H1 (cell line): ENCODE results near the gene OVCH2. TPM values are rescaled to one million over a fixed set of nuclear protein-coding genes. Genes with fewer than 3 reads are reported as not detected.

ENCODE experiments used
- CTCF ChIA-PET: fragments of 300-600 bp; sonication (Branson Sonifier 250); formaldehyde crosslinking; loops from one replicate; lab custom pipeline; 2021; ENCODE audit not compliant: partially characterized antibody; lab: Charles Lee
- POLR2A ChIA-PET: fragments of 300-600 bp; sonication (Branson Sonifier 250); formaldehyde crosslinking; loops from one replicate; lab custom pipeline; 2021; ENCODE audit warnings: inconsistent platforms; ENCODE audit not compliant: partially characterized antibody; lab: Charles Lee
- DNase-seq, 2 experiments: peaks; one replicate each; pipeline versions ENCODE4 v3.0.0 to v3.0.0-alpha.2; 2010 to 2022; ENCODE audit warnings: low spot score in 2 of 2, low read depth in 1 of 2, mixed read lengths in 1 of 2
- FAIRE-seq: peaks from 2 replicates; lab custom pipeline; 2011; peaks lifted over from hg19 to GRCh38; lab: Jason Lieb, UNC
- H2AFZ ChIP-seq: 2 replicates; pipeline ENCODE4 v1.8.1; 2012; ENCODE audit warnings: low read length, inconsistent platforms
- H2AK5ac ChIP-seq: 2 replicates; pipeline ENCODE4 v1.6.1; 2013; ENCODE audit warnings: low read depth, low read length
- H2BK120ac ChIP-seq: replicated peaks from 2 replicates; pipeline ENCODE3; 2013; ENCODE audit warnings: low read depth, low read length, inconsistent platforms
- H2BK12ac ChIP-seq: 2 replicates; pipeline ENCODE4 v1.6.1; 2013; ENCODE audit warnings: low read depth, low read length
- H2BK15ac ChIP-seq: 2 replicates; pipeline ENCODE4 v1.6.1; 2013; ENCODE audit warnings: low read length
- H2BK20ac ChIP-seq: 2 replicates; pipeline ENCODE4 v1.6.1; 2013; ENCODE audit warnings: low read length
- H2BK5ac ChIP-seq: 2 replicates; pipeline ENCODE4 v1.6.1; 2013; ENCODE audit warnings: low read depth, low read length
- H3K14ac ChIP-seq: 2 replicates; pipeline ENCODE4 v1.6.1; 2013; ENCODE audit warnings: inconsistent platforms; ENCODE audit not compliant: insufficient read length
- H3K18ac ChIP-seq: 2 replicates; pipeline ENCODE4 v1.6.1; 2013; ENCODE audit warnings: low read length; ENCODE audit errors: extremely low read depth
- H3K23ac ChIP-seq: 2 replicates; pipeline ENCODE4 v1.6.1; 2013; ENCODE audit warnings: inconsistent platforms; ENCODE audit not compliant: insufficient read length
- H3K23me2 ChIP-seq: 2 replicates; pipeline ENCODE4 v1.6.1; 2013; ENCODE audit warnings: low read depth, low read length
- H3K27ac ChIP-seq: 2 replicates; pipeline ENCODE4 v1.6.1; 2011; ENCODE audit warnings: low read depth, low read length, inconsistent platforms
- H3K27me3 ChIP-seq, 4 experiments: replicated peaks in 1 of 4; 1 replicate in 1 of 4; 2 replicates in 3 of 4; pipeline versions ENCODE4 v1.6.1 to v1.8.1; 2011 to 2013; ENCODE audit warnings: low read length in 3 of 4, mild to moderate bottlenecking in 3 of 4, inconsistent platforms in 2 of 4, mixed read lengths in 2 of 4, moderate library complexity in 1 of 4; ENCODE audit not compliant: control insufficient read depth in 3 of 4, insufficient read depth in 3 of 4; ENCODE audit errors: extremely low read depth in 1 of 4
- H3K36me3 ChIP-seq, 4 experiments: 2 replicates each; pipeline versions ENCODE4 v1.6.1 to v1.8.1; 2011 to 2013; ENCODE audit warnings: mild to moderate bottlenecking in 4 of 4, low read length in 3 of 4, moderate library complexity in 2 of 4, control low read depth in 1 of 4, inconsistent platforms in 1 of 4; ENCODE audit not compliant: insufficient read depth in 4 of 4, control insufficient read depth in 2 of 4
- H3K4ac ChIP-seq: replicated peaks from 2 replicates; pipeline ENCODE3; 2013; ENCODE audit warnings: low read length, low read depth, mixed read lengths, inconsistent platforms; ENCODE audit not compliant: insufficient read length
- H3K4me1 ChIP-seq, 4 experiments: replicated peaks in 1 of 4; 1 replicate in 1 of 4; 2 replicates in 3 of 4; pipeline versions ENCODE4 v1.6.1 to v1.8.1; 2011 to 2013; ENCODE audit warnings: low read length in 3 of 4, inconsistent platforms in 2 of 4, mixed read lengths in 1 of 4; ENCODE audit not compliant: insufficient read depth in 4 of 4, control insufficient read depth in 3 of 4
- H3K4me2 ChIP-seq, 2 experiments: 2 replicates each; pipeline versions ENCODE4 v1.6.1 to v1.8.1; 2011 to 2013; ENCODE audit warnings: low read depth in 2 of 2, low read length in 2 of 2, control low read depth in 1 of 2, inconsistent platforms in 1 of 2, mild to moderate bottlenecking in 1 of 2; ENCODE audit not compliant: insufficient read depth in 1 of 2
- H3K4me3 ChIP-seq, 4 experiments: fragments of 200-600, 300-600 bp in 1 of 4; sonication (generic), shearing (Covaris generic), sonication (Bioruptor Twin) in 1 of 4; 2 replicates each; pipeline versions ENCODE4 v1.5.1 to v1.8.1; 2011 to 2016; ENCODE audit warnings: low read length in 4 of 4, low read depth in 3 of 4, control low read depth in 2 of 4, inconsistent platforms in 2 of 4, mild to moderate bottlenecking in 2 of 4, mixed read lengths in 1 of 4, moderate library complexity in 1 of 4; ENCODE audit not compliant: insufficient read depth in 2 of 4; ENCODE audit errors: extremely low read depth in 1 of 4
- H3K56ac ChIP-seq: replicated peaks from 2 replicates; pipeline ENCODE3; 2013; ENCODE audit warnings: low read depth, mild to moderate bottlenecking, mixed read lengths, low read length, inconsistent platforms; ENCODE audit not compliant: insufficient read length
- H3K79me1 ChIP-seq: 2 replicates; pipeline ENCODE4 v1.6.1; 2013; ENCODE audit warnings: low read depth, low read length, control low read depth
- H3K79me2 ChIP-seq, 2 experiments: 2 replicates each; pipeline versions ENCODE4 v1.6.1 to v1.8.1; 2012 to 2013; ENCODE audit warnings: low read length in 2 of 2, mild to moderate bottlenecking in 2 of 2, inconsistent platforms in 1 of 2; ENCODE audit not compliant: insufficient read depth in 2 of 2, control insufficient read depth in 1 of 2
- H3K9ac ChIP-seq, 4 experiments: replicated peaks in 1 of 4; 1 replicate in 1 of 4; 2 replicates in 3 of 4; pipeline versions ENCODE4 v1.6.1 to v1.8.1; 2011 to 2013; ENCODE audit warnings: low read depth in 3 of 4, low read length in 3 of 4, control low read depth in 2 of 4, mild to moderate bottlenecking in 2 of 4, moderate library complexity in 2 of 4, inconsistent platforms in 1 of 4; ENCODE audit errors: extremely low read depth in 1 of 4
- H3K9me3 ChIP-seq, 2 experiments: 2 replicates each; pipeline versions ENCODE4 v1.6.1 to v1.8.1; 2012 to 2013; ENCODE audit warnings: mild to moderate bottlenecking in 2 of 2, moderate library complexity in 2 of 2, control low read depth in 1 of 2, inconsistent platforms in 1 of 2, low read depth in 1 of 2, low read length in 1 of 2, mixed read lengths in 1 of 2; ENCODE audit not compliant: insufficient read depth in 2 of 2
- H4K20me1 ChIP-seq, 2 experiments: replicated peaks in 1 of 2; 2 replicates each; pipeline versions ENCODE3 to v1.8.1; 2011 to 2013; ENCODE audit warnings: inconsistent platforms in 2 of 2, low read length in 2 of 2, mild to moderate bottlenecking in 1 of 2; ENCODE audit not compliant: insufficient read depth in 2 of 2, control insufficient read depth in 1 of 2
- H4K5ac ChIP-seq: 2 replicates; pipeline ENCODE4 v1.6.1; 2013; ENCODE audit warnings: low read length, low read depth, mixed read lengths, inconsistent platforms; ENCODE audit not compliant: insufficient read length
- H4K8ac ChIP-seq: 2 replicates; pipeline ENCODE4 v1.8.0; 2013; ENCODE audit warnings: mild to moderate bottlenecking, moderate library complexity, low read length, inconsistent platforms; ENCODE audit not compliant: insufficient read depth; ENCODE audit errors: extremely low read depth
- H4K91ac ChIP-seq: replicated peaks from 2 replicates; pipeline ENCODE3; 2013; ENCODE audit warnings: low read length, mixed read lengths, inconsistent platforms; ENCODE audit not compliant: insufficient read length
- GABPA ChIP-seq: IDR thresholded peaks from 2 replicates; pipeline ENCODE4 v1.6.1; 2011; ENCODE audit warnings: mild to moderate bottlenecking, low read length, moderate library complexity, borderline replicate concordance; ENCODE audit not compliant: insufficient read depth
- MAFK ChIP-seq: IDR thresholded peaks from 2 replicates; pipeline ENCODE4 v1.6.1; 2012; ENCODE audit warnings: low read depth, mild to moderate bottlenecking, improper control_type of control experiment, low read length
- RAD21 ChIP-seq, 2 experiments: IDR thresholded peaks in 1 of 2; conservative IDR thresholded peaks in 1 of 2; 2 replicates each; pipeline ENCODE4 v1.6.1; 2011; ENCODE audit warnings: low read depth in 2 of 2, low read length in 2 of 2, improper control_type of control experiment in 1 of 2, inconsistent platforms in 1 of 2, mild to moderate bottlenecking in 1 of 2, moderate library complexity in 1 of 2
- WGBS, 2 experiments: shearing (Covaris generic) in 1 of 2; methylation state at CpG; one replicate each; pipeline versions ENCODE4 v1.1.6 to v1.1.7; 2013 to 2015; ENCODE audit warnings: low lambda C conversion rate in 2 of 2, mixed read lengths in 2 of 2, inconsistent platforms in 1 of 2, low coverage in 1 of 2, missing lambda C conversion rate in 1 of 2; ENCODE audit not compliant: insufficient replicate concordance in 2 of 2, insufficient coverage in 1 of 2, insufficient read length in 1 of 2; ENCODE audit errors: extremely low coverage in 1 of 2, missing lambda C conversion rate in 1 of 2; 5-methylcytosine and 5-hydroxymethylcytosine counted together
- polyA plus RNA-seq, 7 experiments: library from polyadenylated mRNA; depleted of rRNA in 3 of 7; stranded (reverse) in 5 of 7; unstranded in 2 of 7; fragments of >200 nt in 5 of 7; fragments of 200-250 nt in 2 of 7; gene quantifications; 1 replicate in 5 of 7; 2 replicates in 1 of 7; 4 replicates in 1 of 7; pipeline versions ENCODE4 v1.2.1 to v1.2.3, GENCODE V29; 2011 to 2013; ENCODE audit warnings: missing spikeins in 2 of 7, mixed read lengths in 2 of 7
- total RNA-seq: library from RNA; stranded (reverse); fragmentation: NEBNext Ultra II Directional; extraction: Animal tissue kit (Norgen Biotek cat#: 25700); gene quantifications from 2 replicates; pipeline ENCODE4 v1.2.1, GENCODE V29; 2021
- TF ChIP-seq, protein P1 (sequence below): IDR thresholded peaks from 2 replicates; pipeline ENCODE4 v1.6.1; 2012; ENCODE audit warnings: inconsistent platforms

Gene OVCH2
- total and polyA plus RNA-seq, 2 of the 8 experiments (the other 6 are each of a cell fraction or from before 2014, with no cell fraction given): 0.03 to 1.1 TPM

DNA sequence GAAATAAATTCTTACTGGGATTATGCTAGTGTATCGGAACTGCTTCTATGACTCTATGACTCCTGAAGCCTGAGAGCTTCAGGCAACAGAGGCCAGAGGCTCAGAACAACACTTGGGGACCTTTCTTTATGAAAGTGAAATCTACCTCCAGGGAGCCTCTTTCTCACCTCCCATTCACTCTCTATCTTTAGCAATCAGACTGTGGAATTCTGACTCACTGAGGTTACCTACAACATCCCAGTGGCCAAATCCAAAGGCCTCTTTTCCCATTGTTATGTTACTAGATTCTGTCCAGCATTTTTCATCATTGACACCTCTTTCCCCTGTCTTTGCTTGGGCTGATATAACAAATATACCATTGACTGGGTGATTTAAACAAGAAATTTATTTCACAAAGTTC, 18.9 kb downstream of the OVCH2 start:
- Histone ChIP-seq H2AFZ (no peak overlapping the region), H3K9ac (no peak overlapping the region), H3K23ac (no peak overlapping the region), H3K18ac (no peak overlapping the region), H2AK5ac (no peak overlapping the region), H2BK120ac (no peak overlapping the region), H3K4ac (no peak overlapping the region), H4K91ac (no peak overlapping the region), H3K4me1 (peaks cover 0 to 4% (median under 1%) of the 10 kb centered on the region in 4 experiments; a peak in 2 of 7 replicates), H2BK15ac (no peak overlapping the region), H2BK5ac (no peak overlapping the region), H3K36me3 (no peaks in the 10 kb centered on the region), H4K5ac (no peak overlapping the region), H3K79me2 (no peaks in the 10 kb centered on the region), H3K23me2 (no peaks in the 10 kb centered on the region), H3K4me3 (no peak overlapping the region), H3K4me2 (no peak overlapping the region), H4K8ac (no peak overlapping the region), H2BK12ac (no peak overlapping the region), H3K27me3 (no peaks in the 10 kb centered on the region), H2BK20ac (no peak overlapping the region), H3K9me3 (no peaks in the 10 kb centered on the region), H3K27ac (no peak overlapping the region), H3K79me1 (no peaks in the 10 kb centered on the region), H4K20me1 (no peaks in the 10 kb centered on the region), H3K14ac (no peak overlapping the region), H3K56ac (no peak overlapping the region)
- no peak for DNase-seq
- ChIA-PET POLR2A (interaction anchor here (0.9 kb wide), 1 partner anchor 14 kb away, joined by 3 read pairs; the partner anchor contains the start of gene CYB5R2), CTCF (interaction anchor here (0.6 to 5.1 kb wide), 30 partner anchors 9 to 591 kb away, joined by 3 to 35 read pairs (median 3); partner anchors contain the start of gene CYB5R2)
- FAIRE-seq: no peak
- TF ChIP-seq GABPA: no peak
- no peak for TF ChIP-seq RAD21 (IDR thresholded peaks at IDR 0.05 in 1 of 2, conservative IDR thresholded peaks at IDR 0.05 in 1 of 2; ENCODE audit: low read depth in 2 of 2, low read length in 2 of 2)
- TF ChIP-seq, protein P1, sequence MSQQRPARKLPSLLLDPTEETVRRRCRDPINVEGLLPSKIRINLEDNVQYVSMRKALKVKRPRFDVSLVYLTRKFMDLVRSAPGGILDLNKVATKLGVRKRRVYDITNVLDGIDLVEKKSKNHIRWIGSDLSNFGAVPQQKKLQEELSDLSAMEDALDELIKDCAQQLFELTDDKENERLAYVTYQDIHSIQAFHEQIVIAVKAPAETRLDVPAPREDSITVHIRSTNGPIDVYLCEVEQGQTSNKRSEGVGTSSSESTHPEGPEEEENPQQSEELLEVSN: no peak
- TF ChIP-seq MAFK: no peak
- 100% methylated on average over 1 of the region's 1 CpG; no CpG with 5 or more reads in 1 of the 2 experiments for WGBS, 2 experiments
